Esophagus muscularis mucosa (tissue), 3 donors: ENCODE results near the gene TRPV2.
"Not testable (repeated sequence)": the region's sequence is repeated elsewhere in the genome, so short reads cannot be mapped to it uniquely, and the experiment has no call there.

Experiments used
- POLR2AphosphoS5 ChIP-seq, 2 donors: sonication (generic); formaldehyde crosslinking; IDR thresholded peaks; one replicate each; pipeline ENCODE4 v1.6.1; 2017; ENCODE audit warnings: antibody characterized with exemption in 2 of 2
- TF ChIP-seq, protein P1 (sequence below), 3 experiments: fragments of 200-600 bp in 2 of 3; fragments of 450-650 bp in 1 of 3; sonication (generic) in 2 of 3; IDR thresholded peaks; one replicate each; pipeline ENCODE4 v1.5.1; 2017 to 2019; ENCODE audit warnings: antibody characterized with exemption in 3 of 3, mild to moderate bottlenecking in 2 of 3, moderate library complexity in 1 of 3

DNA sequence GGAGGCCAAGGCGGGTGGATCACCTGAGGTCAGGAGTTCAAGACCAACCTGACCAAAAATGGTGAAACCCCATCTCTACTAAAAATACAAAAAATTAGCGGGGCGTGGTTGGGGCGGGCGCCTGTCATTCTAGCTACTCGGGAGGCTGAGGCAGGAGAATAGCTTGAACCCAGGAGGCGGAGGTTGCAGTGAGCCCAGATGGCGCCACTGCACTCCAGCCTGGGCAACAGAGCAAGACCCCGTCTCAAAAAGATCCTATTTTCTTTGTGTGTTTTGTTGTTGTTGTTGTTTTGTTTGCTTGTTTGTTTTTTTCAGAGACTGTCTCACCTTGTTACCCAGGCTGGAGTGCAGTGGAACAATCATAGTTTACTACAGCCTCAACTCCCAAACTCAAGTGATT, 11.5 kb upstream of the TRPV2 start:
- TF ChIP-seq POLR2AphosphoS5 (IDR thresholded peaks at IDR 0.05), result not testable (repeated sequence)
- TF ChIP-seq, protein P1, sequence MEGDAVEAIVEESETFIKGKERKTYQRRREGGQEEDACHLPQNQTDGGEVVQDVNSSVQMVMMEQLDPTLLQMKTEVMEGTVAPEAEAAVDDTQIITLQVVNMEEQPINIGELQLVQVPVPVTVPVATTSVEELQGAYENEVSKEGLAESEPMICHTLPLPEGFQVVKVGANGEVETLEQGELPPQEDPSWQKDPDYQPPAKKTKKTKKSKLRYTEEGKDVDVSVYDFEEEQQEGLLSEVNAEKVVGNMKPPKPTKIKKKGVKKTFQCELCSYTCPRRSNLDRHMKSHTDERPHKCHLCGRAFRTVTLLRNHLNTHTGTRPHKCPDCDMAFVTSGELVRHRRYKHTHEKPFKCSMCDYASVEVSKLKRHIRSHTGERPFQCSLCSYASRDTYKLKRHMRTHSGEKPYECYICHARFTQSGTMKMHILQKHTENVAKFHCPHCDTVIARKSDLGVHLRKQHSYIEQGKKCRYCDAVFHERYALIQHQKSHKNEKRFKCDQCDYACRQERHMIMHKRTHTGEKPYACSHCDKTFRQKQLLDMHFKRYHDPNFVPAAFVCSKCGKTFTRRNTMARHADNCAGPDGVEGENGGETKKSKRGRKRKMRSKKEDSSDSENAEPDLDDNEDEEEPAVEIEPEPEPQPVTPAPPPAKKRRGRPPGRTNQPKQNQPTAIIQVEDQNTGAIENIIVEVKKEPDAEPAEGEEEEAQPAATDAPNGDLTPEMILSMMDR (IDR thresholded peaks at IDR 0.05), result not testable (repeated sequence)
